Right ventricle myocardium superior (tissue), 1 donor: ENCODE data around the gene SNRNP40. TPM values are rescaled to one million over a fixed set of nuclear protein-coding genes. Genes with fewer than 3 reads are reported as not detected.
A peak's percentile ranks its signal among the peaks of the same experiment; 100 is the strongest.
"Not testable (repeated sequence)": the region's sequence is repeated elsewhere in the genome, so short reads cannot be mapped to it uniquely, and the experiment has no call there.

Experiments
- ATAC-seq: fragments of 200-7000 bp; cut with Tn5 transposase; one replicate; pipeline ENCODE4 v1.9.1; 2020; ENCODE audit warnings: mild to moderate bottlenecking; ENCODE audit not compliant: poor library complexity
- DNase-seq: peaks from one replicate; pipeline ENCODE4 v3.0.0-alpha.2; 2020
- intact Hi-C: fragments of 100-400 bp; cut with DNase I; formaldehyde crosslinking; loops from one replicate; pipeline ENCODE4 v1.11.2; 2022
- total RNA-seq: library from RNA; stranded (reverse); fragmentation: NEBNext Ultra II Directional; extraction: Animal tissue kit (Norgen Biotek cat#: 25700); gene quantifications from one replicate; pipeline ENCODE4 v1.2.1, GENCODE V29; 2021
- donor health status: DM: no; HTN: yes; CAD: no; lungs with severe emphysema.

Gene SNRNP40
- total RNA-seq, 1 donor from 2014 or later = 18.1 TPM

DNA sequence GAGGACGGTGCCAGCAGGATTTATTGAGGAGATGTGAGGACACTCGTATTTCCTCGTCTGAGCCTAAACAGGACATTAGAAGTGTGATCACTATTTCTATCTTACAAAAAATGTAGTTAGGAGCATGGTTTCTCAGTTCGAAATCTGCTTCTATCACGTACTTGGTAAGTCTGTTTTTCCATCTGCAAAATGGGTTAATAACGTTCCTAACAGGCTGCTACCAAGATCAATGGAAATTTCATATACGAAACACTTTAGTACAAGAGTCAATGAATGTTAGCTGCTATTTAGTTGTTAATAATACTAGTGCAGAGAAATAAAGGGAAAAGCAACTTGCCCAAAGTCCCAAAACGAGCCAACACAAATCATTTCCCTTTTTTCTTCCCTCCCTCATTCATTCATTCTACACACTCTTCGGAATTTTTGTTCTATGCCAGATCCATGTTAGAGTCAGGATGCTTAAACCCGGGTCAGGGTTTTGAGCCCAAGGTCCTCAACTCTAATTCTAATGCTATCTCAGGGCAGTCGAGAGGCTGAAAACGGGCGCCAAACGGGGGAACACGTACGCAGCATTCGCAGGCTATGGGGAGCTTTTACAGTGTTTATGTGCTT, 608 bp downstream of the SNRNP40 start:
- DNase-seq (no peak), ATAC-seq (no peak)
- intact Hi-C loops = no loop called here

GRCh38 chr1:31289021-31289420, 7.6 kb downstream of the SNRNP40 start:
- ATAC-seq = no peak

GRCh38 chr1:31287791-31288190, 8.8 kb downstream of the SNRNP40 start:
- DNase-seq, ATAC-seq, intact Hi-C loops: not testable (repeated sequence)

More at GRCh38 chr1:31289021-31289420, 7.6 kb downstream of the SNRNP40 start:
- DNase-seq = no peak
- intact Hi-C loops = no loop called here

DNA sequence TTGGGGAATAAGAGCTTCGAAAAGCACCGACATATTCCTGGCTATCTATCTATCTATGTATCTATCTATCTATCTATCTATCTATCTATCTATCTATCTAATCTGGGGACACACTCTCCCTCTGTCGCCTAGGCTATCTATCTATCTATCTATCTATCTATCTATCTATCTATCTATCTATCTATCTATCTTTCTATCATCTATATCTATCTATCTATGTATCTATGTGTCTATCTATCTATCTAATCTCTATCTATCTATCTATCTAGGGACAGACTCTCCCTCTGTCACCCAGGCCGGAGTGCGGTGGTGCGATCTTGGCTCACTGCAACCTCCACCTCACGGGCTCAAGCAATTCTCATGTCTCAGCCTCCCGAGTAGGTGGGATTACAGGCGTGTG, 14.2 kb downstream of the SNRNP40 start:
- ATAC-seq, intact Hi-C loops, DNase-seq: not testable (repeated sequence)

DNA sequence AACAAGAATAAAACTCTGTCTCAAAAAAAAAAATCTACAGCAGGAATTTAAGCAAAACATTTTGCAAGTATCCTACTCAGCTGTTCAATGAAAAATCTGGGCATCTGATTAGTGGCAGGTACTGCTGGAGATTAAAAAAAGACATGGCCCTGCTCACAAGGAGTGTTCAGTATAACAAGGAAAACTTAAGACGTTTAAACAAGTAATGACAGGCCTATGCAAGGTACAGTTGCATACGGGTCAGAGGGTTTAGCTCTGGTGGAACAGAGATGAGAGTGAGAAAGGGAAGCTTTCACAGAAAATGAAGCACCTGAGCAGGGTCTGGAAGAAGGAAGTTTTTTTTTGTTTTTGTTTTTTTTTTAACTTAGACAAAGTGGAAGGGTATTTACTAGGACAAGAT, 23.0 kb downstream of the SNRNP40 start:
- DNase-seq (no peak), ATAC-seq (no peak)
- intact Hi-C loops = no loop called here

GRCh38 chr1:31272369-31272768, 24.2 kb downstream of the SNRNP40 start:
- intact Hi-C loops = no loop called here

GRCh38 chr1:31266547-31266946, 30.0 kb downstream of the SNRNP40 start:
- no peak for ATAC-seq
- intact Hi-C loops = no loop called here
- DNase-seq = no peak

More at GRCh38 chr1:31272369-31272768, 24.2 kb downstream of the SNRNP40 start:
- DNase-seq (no peak), ATAC-seq (no peak)

- no peak for DNase-seq
- peak; percentile 90 for ATAC-seq
- intact Hi-C loops = no loop called here
Observed at GRCh38 chr1:31264790-31265386, 31.7 kb downstream of the SNRNP40 start.

DNA sequence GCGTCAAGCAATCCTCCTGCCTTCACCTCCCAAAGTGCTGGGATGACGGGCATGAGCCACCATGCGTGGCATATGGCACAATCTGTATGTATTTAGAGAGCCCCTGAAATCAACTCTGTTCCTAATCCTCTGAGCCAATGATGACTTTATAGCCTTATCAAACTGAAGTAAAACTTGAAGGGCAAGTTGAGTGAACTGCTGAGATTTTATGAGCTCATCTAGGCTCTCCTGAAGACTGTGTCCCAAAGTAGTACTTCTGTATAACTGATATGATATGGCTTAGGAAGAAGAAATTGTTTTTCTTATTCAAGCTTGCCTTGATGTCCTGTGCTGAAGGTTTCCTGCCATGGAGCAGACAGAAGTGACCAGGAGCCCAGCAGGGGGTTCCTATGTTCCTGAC, 33.2 kb downstream of the SNRNP40 start:
- intact Hi-C loops = no loop called here
- DNase-seq (no peak), ATAC-seq (no peak)

DNA sequence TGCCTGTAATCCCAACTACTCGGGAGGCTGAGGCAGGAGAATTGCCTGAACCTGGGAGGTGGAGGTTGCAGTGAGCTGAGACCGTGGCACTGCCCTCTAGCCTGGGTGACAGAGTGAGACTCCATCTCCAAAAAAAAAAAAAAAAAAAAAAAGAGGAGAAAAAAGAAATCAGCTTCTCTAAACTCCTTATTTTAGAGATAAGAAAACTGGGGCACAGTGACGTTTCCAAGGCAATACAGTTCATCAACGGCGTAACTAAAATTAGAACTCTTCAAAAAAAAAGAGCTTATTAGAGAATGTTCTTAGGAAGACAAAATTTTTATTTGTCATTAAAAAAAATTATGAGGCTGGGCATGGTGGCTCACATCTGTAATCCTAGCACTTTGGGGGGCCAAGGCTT, 34.2 kb downstream of the SNRNP40 start:
- DNase-seq, intact Hi-C loops, ATAC-seq: not testable (repeated sequence)

DNA sequence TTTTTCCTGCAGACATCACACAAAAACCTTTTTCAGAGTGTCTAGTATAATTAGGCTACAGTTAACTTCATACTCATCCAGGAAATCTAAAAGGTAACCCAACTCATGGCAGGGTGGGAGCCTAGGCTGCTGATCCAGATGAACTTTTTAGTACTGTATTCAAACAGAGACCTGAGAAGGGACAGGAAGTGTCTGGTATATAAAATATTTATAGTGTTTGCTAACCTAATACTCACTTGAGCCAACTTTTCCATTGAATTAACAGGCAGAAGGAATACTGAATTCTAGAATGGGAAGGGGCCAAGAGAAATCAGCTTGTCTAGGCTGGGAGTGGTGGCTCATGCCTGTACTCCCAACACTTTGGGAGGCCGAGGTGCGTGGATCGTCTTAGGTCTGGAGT, 34.7 kb downstream of the SNRNP40 start:
- DNase-seq (no peak), ATAC-seq (no peak)
- intact Hi-C loops = no loop called here

DNA sequence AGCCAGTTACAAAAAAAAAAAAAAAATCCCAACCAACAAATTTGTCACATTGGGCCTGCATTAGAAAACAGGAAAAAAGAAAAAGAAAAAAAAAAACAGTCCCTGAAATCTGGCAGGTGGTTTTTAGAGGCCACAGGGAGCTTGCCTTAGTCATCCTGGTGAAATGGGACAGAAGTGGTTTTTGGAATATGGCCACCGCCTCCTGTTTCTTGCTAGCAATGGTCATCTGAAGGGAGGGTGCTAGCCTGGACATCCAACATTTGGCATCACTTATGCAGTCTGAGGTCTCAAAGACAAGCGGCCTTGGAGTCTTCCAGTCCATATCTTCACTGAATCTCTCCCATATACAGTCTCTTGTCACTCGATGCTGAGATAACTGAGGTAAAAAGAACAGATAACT, 36.8 kb downstream of the SNRNP40 start:
- no peak for DNase-seq
- intact Hi-C loops = no loop called here
- ATAC-seq = no peak

DNA sequence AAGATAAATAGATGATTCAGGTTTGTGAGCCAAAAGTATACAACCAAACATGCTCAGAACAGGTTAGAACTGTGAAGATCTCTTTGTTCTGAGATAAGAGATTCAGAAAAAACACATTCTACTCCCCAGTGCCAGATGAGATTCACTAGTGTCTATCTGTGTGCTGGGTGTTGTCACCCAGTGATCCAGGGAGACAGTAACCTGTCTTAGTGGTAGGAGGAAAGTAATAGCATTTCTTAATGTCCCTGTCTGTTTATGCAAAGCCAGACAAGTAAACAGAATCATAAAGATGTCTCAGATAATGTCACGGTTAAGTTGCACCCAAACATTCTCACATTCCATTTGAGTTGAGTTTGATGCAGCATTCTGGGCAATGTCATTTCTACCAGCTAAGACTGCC, 38.0 kb downstream of the SNRNP40 start:
- ATAC-seq (no peak), DNase-seq (no peak)
- intact Hi-C loops = no loop called here

DNA sequence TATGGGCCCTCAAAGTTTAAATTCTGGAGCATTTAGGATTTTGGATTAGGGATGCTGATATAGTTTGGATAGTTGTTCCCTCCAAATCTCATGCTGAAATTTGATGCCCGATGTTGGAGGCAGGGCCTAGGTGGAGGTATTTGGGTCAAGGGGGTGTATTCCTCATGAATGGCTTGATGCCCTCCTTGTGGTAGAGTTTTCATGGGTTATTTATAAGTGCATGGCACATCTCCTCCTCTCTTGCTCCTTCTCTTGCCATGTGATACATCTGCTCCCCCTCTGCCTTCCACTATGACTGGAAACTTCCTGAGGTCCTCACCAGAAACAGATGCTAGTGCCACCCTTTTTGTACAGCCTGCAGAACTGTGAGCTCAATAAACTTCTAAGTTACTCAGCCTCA, 39.4 kb downstream of the SNRNP40 start:
- DNase-seq (no peak), ATAC-seq (no peak)
- intact Hi-C loops = no loop called here

DNA sequence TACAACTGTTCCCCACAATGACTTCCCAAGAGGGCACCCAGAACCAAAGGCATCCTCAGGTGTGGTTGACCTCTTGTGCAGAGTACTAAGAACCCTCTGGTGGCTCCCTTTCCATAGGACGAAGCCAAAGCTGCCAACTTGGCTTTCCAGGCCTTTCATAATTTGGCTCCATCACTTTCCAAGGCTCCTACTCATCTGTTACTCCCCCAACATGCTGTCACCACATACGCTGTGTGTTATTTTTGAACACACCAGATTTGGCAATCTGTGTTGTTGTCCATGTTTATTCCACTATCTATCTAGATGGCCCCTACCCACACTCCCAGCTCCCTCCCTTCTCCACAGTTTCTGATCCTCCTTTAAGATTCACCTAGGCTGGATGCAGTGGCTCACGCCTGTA, 46.7 kb downstream of the SNRNP40 start:
- ATAC-seq (no peak), DNase-seq (no peak)
- intact Hi-C loops = no loop called here

DNA sequence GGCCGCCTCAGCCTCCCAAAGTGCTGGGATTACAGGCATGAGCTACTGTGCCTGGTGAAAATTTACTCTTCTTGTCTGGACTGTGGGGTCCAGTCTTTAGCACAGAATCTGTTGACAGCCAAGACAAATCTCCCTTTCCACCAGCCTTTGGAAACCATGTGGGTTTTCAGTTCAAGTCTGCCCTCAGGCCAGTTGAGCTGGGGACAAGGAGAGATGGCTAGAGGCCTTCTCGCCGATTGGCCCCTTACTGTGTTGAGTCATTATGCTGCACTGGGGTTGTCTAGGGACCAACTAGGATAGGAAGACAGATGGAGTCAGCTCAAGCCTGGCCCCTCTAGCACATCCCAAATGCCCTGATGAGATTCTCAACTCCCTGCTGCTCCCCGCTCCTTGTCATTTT, 48.3 kb downstream of the SNRNP40 start:
- intact Hi-C loops = no loop called here
- DNase-seq (no peak), ATAC-seq (no peak)

DNA sequence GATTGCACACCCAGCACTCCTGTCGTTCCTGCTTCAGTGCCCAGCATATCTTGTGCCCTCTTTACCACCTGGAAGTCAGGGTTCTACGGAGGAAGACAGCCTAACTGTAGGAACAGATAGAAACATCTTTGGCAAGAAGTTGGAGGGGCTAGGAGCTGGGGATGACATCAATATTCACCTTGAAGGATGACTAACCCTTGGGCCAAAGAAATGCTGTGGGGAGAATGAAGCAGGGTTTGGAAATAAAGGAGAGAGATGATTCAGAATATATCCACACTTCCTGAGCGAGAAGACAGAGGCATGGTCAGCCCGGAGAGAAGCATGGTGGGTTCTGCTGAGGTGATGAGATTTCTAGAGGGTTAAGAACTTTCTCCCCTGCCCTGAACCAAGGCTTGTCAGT, 52.3 kb downstream of the SNRNP40 start:
- intact Hi-C loops = no loop called here
- no peak for ATAC-seq
- DNase-seq = no peak

DNA sequence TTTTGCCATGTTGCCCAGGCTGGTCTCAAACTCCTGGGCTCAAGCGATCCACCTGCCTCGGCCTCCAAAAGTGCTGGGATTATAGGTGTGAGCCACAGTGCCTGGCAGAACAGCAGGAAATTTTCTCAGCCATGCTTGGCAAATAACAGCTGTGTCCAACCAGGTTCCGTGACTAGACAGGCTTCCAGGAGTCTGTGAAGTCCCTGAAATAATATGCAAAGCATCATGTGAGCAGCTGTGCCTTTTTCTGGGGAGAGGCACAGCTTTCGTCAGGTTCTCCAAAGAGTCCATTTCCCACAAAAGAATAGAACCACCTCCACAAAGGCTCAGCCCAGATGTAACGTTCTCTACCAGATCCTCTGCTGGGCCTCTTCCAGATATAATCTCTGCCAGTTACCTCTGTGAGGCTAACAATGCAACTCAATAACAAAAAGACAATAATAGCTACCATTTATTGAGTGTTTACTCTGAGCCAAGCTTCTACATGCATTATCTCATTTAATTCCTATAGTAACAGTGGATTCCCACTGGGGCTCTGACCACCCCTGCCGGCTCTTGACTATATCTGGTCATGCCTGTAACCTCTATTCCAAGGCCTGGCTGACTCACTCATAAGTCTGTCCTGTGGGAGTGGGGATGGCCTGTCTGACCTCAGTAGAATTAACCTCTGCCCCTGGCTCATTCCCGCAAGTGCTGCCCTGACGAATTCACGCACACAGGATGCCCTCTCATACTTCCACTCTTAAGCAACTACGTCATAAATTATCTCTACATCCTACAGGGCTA, 52.9 kb downstream of the SNRNP40 start:
- intact Hi-C loops = no loop called here
- no peak for DNase-seq
- ATAC-seq = no peak

DNA sequence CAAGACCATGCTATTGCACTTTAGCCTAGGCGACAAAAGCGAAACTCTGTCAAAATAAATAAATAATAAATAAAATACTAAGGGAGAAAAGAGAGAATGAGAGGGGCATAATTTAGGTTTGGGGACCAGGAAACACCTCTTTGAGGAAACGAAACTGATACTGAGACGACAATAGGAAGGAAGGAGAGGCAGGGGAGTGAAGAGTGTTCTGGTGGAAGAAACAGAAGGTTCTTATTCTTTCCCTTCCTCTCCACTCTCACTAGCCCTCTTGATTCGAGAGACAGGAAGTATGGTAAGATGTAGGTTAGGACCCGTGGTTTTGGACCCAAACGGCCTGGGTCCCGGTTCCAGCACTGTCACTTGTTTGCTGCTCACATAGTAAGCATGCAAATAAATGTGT, 55.3 kb downstream of the SNRNP40 start:
- no peak for DNase-seq
- intact Hi-C loops = no loop called here
- no peak for ATAC-seq

DNA sequence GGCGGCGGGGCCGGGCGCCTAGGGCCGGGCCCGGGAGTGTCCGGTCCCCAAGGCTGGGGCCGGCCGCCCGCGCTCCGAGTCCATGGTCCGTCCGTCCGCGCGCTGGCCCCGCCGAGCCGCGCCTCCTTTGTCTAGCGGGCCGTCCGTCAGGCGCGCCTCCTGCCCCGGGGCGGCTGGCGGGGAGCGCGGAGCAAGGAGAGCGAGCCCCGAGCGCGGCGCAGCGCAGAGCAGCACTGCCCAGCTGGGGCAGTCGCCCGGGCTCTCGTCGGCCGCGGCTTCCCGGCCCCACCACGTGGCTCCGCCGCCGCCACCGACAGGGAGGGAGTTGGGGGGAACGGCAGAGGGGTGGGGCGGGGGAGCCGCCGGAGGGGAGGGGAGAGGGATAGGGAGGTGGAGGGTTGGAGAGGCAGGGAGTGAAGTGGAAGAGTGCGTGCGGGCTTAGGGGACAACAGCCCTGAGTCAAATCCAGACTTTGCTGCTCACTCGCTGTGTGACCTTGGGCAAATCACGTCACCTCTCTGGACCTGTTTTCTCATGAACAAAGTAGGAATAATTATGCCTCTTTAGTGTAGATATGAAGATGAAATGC, 56.8 kb downstream of the SNRNP40 start, which contains the start of gene NKAIN1:
Gene NKAIN1, minus strand, starts transcription at position 235 of the 589 bp plus-strand sequence. CDS start 340 bp downstream, outside the sequence.
- DNase-seq (no peak), ATAC-seq (peak; percentile 27)
- intact Hi-C loops = no loop called here
